ENCODE measurements around the gene SCPEP1.

DNA sequence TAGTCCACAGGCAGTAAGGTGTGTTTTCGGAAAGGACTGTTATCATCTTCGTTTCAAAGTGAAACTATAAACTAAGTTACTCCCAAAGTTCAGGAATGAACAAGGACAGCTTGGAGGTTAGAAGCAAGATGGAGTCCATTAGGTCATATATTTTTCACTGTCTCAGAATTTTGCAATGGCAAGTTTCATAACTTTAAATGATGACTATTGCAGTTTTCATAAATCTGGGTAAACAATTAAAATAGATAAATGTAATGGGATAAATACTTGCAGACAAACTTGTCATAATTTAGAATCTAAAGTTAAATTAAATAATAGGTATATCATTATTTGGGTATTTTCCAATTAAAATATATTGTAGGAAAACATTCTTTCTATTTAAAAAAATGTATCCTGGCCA is 49.3 kb upstream of the SCPEP1 start:
- TF ChIP-seq, protein P1, sequence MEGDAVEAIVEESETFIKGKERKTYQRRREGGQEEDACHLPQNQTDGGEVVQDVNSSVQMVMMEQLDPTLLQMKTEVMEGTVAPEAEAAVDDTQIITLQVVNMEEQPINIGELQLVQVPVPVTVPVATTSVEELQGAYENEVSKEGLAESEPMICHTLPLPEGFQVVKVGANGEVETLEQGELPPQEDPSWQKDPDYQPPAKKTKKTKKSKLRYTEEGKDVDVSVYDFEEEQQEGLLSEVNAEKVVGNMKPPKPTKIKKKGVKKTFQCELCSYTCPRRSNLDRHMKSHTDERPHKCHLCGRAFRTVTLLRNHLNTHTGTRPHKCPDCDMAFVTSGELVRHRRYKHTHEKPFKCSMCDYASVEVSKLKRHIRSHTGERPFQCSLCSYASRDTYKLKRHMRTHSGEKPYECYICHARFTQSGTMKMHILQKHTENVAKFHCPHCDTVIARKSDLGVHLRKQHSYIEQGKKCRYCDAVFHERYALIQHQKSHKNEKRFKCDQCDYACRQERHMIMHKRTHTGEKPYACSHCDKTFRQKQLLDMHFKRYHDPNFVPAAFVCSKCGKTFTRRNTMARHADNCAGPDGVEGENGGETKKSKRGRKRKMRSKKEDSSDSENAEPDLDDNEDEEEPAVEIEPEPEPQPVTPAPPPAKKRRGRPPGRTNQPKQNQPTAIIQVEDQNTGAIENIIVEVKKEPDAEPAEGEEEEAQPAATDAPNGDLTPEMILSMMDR (IDR thresholded peaks at IDR 0.05) = no peak
- TF ChIP-seq EP300 (IDR thresholded peaks at IDR 0.05) (no peak), POLR2A (IDR thresholded peaks at IDR 0.05) (no peak)
